AG09309 (cell line): ENCODE measurements around the gene LEMD1.

Experiments
- DNase-seq: peaks from one replicate; pipeline ENCODE4 v3.0.0-alpha.2; 2010; ENCODE audit warnings: low read depth
- H3K4me3 ChIP-seq: 2 replicates; pipeline ENCODE4 v1.5.1; 2011; ENCODE audit warnings: mild to moderate bottlenecking, low read depth, low read length, moderate library complexity; ENCODE audit not compliant: control insufficient read depth
- CTCF ChIP-seq: IDR thresholded peaks from 2 replicates; pipeline ENCODE4 v1.5.1; 2011; ENCODE audit warnings: mild to moderate bottlenecking, low read depth, low read length, inconsistent platforms; ENCODE audit not compliant: insufficient read depth, control insufficient read depth; ENCODE audit errors: missing control alignments

Gene LEMD1

GRCh38 chr1:205350691-205351141 lies 71.1 kb downstream of the LEMD1 start:
- H3K4me3 ChIP-seq, result no peak overlapping the region
- TF ChIP-seq CTCF, result no peak
- no peak for DNase-seq

- TF ChIP-seq CTCF, result no peak
- no peak for DNase-seq
- no peak overlapping the region for H3K4me3 ChIP-seq
Measured at GRCh38 chr1:205350124-205350523, 71.7 kb downstream of the LEMD1 start.

GRCh38 chr1:205348554-205349487 lies 73.0 kb downstream of the LEMD1 start:
- TF ChIP-seq CTCF, result no peak
- H3K4me3 ChIP-seq, result no peak overlapping the region
- no peak for DNase-seq

GRCh38 chr1:205346956-205347574 lies 74.8 kb downstream of the LEMD1 start:
- no peak for TF ChIP-seq CTCF
- no peak for DNase-seq
- H3K4me3 ChIP-seq, result no peak overlapping the region

- TF ChIP-seq CTCF, result no peak
- no peak overlapping the region for H3K4me3 ChIP-seq
- DNase-seq, result no peak
Measured at GRCh38 chr1:205345761-205346160, 76.1 kb downstream of the LEMD1 start.

- peak overlapping the region; percentile 12 for H3K4me3 ChIP-seq
- no peak for DNase-seq
- TF ChIP-seq CTCF, result no peak
Measured at GRCh38 chr1:205344066-205344928, 77.6 kb downstream of the LEMD1 start.
